ENCODE measurements around the gene GMDS. TPM values are rescaled to one million over a fixed set of nuclear protein-coding genes. Genes with fewer than 3 reads are reported as not detected.

The GMDS gene
- total and polyA plus RNA-seq, 2 experiments from 2014 or later: 30.1 to 36.5 TPM

GRCh38 chr6:1716868-1717267, 528.5 kb downstream of the GMDS start (continued):
- no peak for TF ChIP-seq ZNF462 (CRISPR knock-in tag; IDR thresholded peaks at IDR 0.05)

DNA sequence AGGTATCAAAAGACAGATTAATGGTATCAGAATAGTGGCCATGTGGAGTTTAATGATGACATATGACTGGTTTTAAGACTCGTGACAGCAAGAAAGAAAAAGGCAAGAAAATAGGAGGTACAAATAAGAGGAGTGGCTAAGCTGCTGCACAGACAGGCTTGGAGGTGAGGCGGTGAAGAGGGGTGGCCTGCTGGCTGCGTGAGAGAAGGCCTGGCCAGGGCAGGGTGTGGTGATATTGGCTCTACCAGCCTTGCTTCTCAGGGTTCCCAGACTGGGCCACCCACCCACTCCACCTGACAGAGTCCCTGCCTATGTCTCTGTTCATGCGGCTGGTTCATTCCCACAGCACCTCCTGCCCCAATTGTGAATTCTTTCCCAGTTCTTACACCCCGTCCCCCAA, 529.0 kb downstream of the GMDS start:
- Histone ChIP-seq H3K4me1 (ENCODE audit: insufficient read depth) (peaks cover 14% of the 10 kb centered on the region), H2AFZ (no peak overlapping the region), H3K4me2 (no peak overlapping the region), H3K9me2 (ENCODE audit: insufficient read depth) (no peaks in the 10 kb centered on the region), H3K36me3 (ENCODE audit: insufficient read depth) (no peaks in the 10 kb centered on the region), H4K20me1 (replicated peaks; ENCODE audit: insufficient read depth) (no peaks in the 10 kb centered on the region), H3K79me2 (replicated peaks; ENCODE audit: insufficient read depth) (no peaks in the 10 kb centered on the region), H3K4me3 (no peak overlapping the region), H3F3A (replicated peaks; ENCODE audit: low read depth) (no peaks in the 10 kb centered on the region), H3K27me3 (ENCODE audit: insufficient read depth) (no peaks in the 10 kb centered on the region), H3K27ac (ENCODE audit: low read depth) (no peak overlapping the region)
- Mint-ChIP-seq H3K4me3 (no peak overlapping the region), H3K27ac (no peak overlapping the region), H3K27me3 (ENCODE audit: insufficient read depth, low read depth, poor library complexity) (peaks cover 4% of the 10 kb centered on the region), H3K9me3 (no peaks in the 10 kb centered on the region), H3K36me3 (ENCODE audit: low read depth) (no peaks in the 10 kb centered on the region), H3K4me1 (peaks cover 18% of the 10 kb centered on the region)
- DNase-seq (ENCODE audit: low spot score) (no peak), ATAC-seq (no peak; the same call in 2 of the 3 replicates)
- TF ChIP-seq EZH2 (IDR thresholded peaks at IDR 0.05; ENCODE audit: low read depth, unreplicated experiment) (no peak), NANOG (IDR thresholded peaks at IDR 0.05; ENCODE audit: borderline replicate concordance) (no peak), ZNF114 (CRISPR knock-in tag; IDR thresholded peaks at IDR 0.05) (no peak), ETS1 (IDR thresholded peaks at IDR 0.05) (no peak), STAT1 (IDR thresholded peaks at IDR 0.05; ENCODE audit: unreplicated experiment) (no peak), CREB1 (CRISPR knock-in tag; IDR thresholded peaks at IDR 0.05; ENCODE audit: low read depth) (no peak), POLR2AphosphoS5 (IDR thresholded peaks at IDR 0.05; ENCODE audit: low read depth) (no peak)
- TF ChIP-seq, protein P1, sequence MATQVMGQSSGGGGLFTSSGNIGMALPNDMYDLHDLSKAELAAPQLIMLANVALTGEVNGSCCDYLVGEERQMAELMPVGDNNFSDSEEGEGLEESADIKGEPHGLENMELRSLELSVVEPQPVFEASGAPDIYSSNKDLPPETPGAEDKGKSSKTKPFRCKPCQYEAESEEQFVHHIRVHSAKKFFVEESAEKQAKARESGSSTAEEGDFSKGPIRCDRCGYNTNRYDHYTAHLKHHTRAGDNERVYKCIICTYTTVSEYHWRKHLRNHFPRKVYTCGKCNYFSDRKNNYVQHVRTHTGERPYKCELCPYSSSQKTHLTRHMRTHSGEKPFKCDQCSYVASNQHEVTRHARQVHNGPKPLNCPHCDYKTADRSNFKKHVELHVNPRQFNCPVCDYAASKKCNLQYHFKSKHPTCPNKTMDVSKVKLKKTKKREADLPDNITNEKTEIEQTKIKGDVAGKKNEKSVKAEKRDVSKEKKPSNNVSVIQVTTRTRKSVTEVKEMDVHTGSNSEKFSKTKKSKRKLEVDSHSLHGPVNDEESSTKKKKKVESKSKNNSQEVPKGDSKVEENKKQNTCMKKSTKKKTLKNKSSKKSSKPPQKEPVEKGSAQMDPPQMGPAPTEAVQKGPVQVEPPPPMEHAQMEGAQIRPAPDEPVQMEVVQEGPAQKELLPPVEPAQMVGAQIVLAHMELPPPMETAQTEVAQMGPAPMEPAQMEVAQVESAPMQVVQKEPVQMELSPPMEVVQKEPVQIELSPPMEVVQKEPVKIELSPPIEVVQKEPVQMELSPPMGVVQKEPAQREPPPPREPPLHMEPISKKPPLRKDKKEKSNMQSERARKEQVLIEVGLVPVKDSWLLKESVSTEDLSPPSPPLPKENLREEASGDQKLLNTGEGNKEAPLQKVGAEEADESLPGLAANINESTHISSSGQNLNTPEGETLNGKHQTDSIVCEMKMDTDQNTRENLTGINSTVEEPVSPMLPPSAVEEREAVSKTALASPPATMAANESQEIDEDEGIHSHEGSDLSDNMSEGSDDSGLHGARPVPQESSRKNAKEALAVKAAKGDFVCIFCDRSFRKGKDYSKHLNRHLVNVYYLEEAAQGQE (IDR thresholded peaks at IDR 0.05; ENCODE audit: unreplicated experiment): no peak
